GM18867 (cell line): ENCODE results near the gene KCNG1.
"Not testable (repeated sequence)": the region's sequence is repeated elsewhere in the genome, so short reads cannot be mapped to it uniquely, and the experiment has no call there.

ENCODE experiments used
- ATAC-seq: cut with Tn5 transposase; IDR thresholded peaks from one replicate; pipeline ENCODE4 v1.9.1; 2021; ENCODE audit warnings: mild to moderate bottlenecking, moderate library complexity; ENCODE audit not compliant: unreplicated experiment

The KCNG1 gene

DNA sequence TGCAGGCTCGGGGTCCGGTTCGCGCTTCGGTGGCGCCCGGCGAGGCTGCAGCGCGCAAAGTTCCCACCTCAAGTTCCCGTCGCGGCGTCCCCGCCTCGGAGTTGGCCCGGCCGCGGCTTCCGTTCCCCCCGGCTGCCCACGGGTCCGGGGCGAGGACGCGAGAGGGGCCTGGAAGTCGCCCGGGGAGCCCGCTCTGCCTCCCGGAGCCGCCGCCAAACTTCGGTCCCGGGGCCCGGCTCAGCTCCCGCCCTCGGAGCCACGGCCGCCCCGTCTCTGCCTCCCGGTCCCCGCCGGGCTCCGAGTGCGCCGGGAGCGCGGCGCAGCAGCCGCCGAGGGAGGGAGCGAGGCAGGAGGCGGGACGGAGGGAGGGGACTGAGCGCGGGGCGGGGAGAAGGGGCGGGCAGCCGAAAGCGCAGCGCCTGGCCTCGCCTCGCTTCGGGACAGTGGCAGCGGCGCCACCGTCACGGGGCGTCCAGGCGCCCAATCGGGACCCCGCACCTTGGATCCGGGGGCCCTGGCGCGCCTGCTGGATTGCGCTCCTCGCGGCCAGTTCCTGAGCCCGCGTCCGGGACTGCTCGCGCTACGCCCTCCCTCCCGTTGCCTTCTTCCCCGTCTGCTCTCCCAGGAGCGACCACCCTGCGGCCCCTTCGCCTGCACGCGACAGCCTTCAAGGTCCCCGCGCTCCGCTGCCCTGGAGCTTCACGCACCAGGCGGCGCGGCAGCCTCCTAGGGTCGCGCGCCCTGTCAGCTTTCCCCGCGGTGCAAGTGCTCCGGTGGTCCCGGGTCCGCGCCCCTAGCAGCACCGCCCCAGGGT, at the start of gene KCNG1:
Gene KCNG1 (minus strand): TSS at position 305 of the 814 bp plus-strand sequence. CDS start 12,769 bp downstream, outside the sequence.
- ATAC-seq, result no peak

GRCh38 chr20:51070621-51071020, 47.7 kb upstream of the KCNG1 start:
- no peak for ATAC-seq

- no peak for ATAC-seq
These were observed 44.9 kb upstream of the KCNG1 start for GRCh38 chr20:51067792-51068191.

DNA sequence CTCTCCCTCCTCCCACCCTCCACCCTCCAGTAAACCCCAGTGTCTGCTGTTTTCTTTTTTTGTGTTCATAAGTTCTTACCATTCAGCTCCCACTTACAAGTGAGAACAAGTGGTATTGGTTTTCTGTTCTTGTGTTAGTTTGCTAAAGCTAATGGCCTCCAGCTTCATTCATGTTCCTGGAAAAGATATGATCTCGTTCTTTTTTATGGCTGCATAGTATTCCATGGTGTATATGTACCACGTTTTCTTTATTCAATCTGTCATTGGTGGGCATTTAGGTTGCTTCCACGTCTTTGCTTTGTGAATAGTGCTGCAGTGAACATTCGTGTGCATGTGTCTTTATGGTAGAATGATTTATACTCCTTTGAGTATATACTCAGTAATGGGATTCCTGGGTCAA, 42.7 kb upstream of the KCNG1 start:
- ATAC-seq, result no peak

- no peak for ATAC-seq
These were observed 41.2 kb upstream of the KCNG1 start for GRCh38 chr20:51064137-51064536.

GRCh38 chr20:51062065-51062464, 39.2 kb upstream of the KCNG1 start:
- ATAC-seq, result no peak

GRCh38 chr20:51061418-51062045, 38.6 kb upstream of the KCNG1 start:
- ATAC-seq, result no peak

- ATAC-seq, result no peak
These were observed 37.4 kb upstream of the KCNG1 start for GRCh38 chr20:51060301-51060700.

- no peak for ATAC-seq
These were observed 37.0 kb upstream of the KCNG1 start for GRCh38 chr20:51059862-51060261.

GRCh38 chr20:51058017-51058416, 35.1 kb upstream of the KCNG1 start:
- ATAC-seq, result no peak

- ATAC-seq, result no peak
These were observed 31.3 kb upstream of the KCNG1 start for GRCh38 chr20:51054233-51054632.

DNA sequence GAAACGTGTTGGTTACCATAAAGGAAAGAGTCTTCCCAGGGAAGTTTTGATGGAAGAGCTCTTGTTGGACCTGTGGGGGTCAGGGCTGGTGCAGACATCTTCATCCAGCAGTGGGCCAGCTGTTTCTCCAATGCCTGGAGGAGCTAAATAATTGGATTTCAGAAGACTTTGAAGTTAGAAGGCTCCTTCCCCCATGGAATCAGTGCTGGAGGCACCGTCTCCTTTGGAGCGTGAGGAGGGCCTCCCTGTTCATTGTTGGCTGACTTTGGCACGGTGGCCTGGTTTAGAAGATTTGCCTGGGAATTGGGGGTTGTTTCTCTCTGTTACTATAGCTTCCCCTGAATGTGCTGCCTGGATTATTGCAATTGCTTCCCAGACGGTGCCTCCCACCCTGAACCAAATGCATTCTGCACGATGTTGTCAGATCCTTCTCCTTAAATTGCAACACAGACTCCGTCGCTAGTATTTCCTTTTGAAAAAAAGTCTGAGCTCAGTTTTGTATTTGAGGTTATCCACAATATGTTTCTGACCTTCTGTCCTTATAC, 27.7 kb upstream of the KCNG1 start:
- no peak for ATAC-seq

DNA sequence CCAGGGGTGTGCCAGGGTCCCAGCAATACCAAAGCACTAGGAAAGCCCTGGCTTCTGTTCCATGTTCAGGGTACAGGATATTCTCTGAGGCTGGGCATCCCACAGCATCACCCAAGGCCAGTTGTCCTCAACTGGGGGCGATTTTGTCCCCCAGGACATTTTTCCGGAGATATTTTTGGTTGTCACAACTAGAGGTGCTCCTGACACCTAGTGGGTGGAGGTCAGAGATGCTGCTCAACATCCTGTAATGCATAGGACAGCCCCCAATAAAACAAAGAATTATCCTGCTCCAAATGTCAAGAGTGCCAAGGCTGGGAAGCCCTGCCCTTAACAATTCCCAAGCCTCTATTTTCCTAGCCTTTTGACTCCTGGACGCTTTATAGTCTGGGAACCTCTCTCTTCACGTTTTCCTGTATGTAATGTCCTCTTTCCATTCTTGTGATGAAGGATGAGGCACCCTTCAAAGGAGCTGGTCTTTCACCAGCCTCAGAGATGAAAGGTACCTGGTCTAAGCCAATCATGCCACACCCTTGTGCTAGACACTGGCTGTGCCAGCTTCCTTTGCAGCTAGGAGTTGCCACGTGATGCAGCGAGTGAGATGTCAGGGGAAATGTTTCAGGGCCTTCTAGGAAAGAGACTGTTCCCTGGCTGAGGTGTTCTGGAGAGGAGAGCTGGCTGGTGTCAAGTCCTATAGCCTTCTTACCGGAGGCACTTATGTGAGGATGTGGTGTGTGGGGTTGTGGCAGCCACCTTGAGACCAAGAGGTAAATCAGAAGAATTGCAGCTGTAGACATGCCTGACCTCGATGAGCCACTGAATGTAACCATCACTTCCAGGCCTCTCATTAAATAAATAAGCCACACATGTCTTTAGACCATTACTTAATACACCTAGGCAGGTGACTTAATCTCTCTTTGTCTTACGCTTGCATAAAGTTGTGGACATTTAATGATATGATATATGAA, 23.4 kb upstream of the KCNG1 start:
- no peak for ATAC-seq

GRCh38 chr20:51045492-51045891, 22.6 kb upstream of the KCNG1 start:
- ATAC-seq, result not testable (repeated sequence)

DNA sequence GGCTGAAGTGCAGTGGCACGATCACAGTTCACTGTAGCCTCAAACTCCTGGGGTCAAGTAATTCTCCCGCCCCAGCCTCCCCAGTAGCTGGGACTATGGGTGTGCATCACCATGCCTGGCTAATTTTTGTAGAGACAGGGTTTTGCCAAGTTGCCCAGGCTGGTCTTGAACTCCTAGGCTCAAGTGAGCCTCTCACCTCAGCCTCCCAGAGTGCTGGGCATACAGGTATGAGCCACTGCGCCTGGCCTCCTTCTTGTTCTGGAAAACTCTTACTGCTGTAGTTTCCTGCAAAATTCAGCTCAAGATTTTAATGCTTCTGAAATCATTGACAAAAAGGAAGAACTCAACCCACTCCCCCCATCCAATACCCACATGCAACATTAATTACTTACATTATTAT, 21.9 kb upstream of the KCNG1 start:
- no peak for ATAC-seq

GRCh38 chr20:51043811-51044210, 20.9 kb upstream of the KCNG1 start:
- no peak for ATAC-seq

- ATAC-seq, result no peak
These were observed 19.8 kb upstream of the KCNG1 start for GRCh38 chr20:51042657-51043247.

GRCh38 chr20:51042064-51042463, 19.2 kb upstream of the KCNG1 start:
- no peak for ATAC-seq

- no peak for ATAC-seq
These were observed 14.7 kb upstream of the KCNG1 start for GRCh38 chr20:51037532-51038115.

DNA sequence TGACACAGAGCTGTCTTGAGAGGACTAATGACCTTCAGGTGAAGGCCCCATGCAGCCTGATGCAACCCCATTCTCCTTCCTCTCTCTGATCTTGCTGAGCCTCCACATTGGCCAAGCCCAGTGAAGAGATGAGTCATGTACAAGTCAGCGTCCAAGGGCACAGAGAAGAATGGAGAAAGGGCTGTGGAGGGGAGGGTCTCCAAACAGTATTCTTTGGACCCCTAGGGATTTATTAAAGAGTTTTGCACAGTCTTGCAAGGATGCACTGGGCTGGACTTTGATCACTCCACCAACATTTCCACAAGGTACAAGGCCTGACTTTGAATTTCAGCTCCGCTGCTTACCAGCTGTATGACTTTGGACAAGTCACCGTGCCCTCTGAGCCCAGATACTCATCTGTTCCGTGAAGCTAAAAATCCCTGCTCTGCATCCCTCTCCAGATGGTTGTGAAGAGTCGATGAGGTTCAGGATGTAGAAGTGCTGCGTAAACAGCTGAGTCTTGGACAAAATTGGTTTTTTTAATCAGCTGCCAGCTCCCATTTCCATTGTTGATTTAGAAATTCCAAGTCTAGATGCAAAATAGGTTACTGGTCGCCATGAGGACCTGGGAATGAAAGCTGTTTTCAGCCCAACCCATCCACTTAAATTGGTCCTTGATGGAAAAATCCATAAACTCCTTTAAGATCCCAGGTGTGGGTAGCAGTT, 14.1 kb upstream of the KCNG1 start:
- no peak for ATAC-seq
